Effector CD8-positive, alpha-beta T cell (primary cell): ENCODE measurements around the gene RUNX2.
"Not testable (repeated sequence)": the region's sequence is repeated elsewhere in the genome, so short reads cannot be mapped to it uniquely, and the experiment has no call there.

Source experiments
- DNase-seq: peaks from one replicate; lab custom pipeline; 2025; lab: John Stamatoyannopoulos, UW
- total RNA-seq, 4 experiments: gene quantifications; one replicate each; lab custom pipeline; 2026; lab: John Stamatoyannopoulos, UW

Gene RUNX2
- total RNA-seq, result 11.6 to 92.7 (median 21.8) reads per million in 4 experiments

DNA sequence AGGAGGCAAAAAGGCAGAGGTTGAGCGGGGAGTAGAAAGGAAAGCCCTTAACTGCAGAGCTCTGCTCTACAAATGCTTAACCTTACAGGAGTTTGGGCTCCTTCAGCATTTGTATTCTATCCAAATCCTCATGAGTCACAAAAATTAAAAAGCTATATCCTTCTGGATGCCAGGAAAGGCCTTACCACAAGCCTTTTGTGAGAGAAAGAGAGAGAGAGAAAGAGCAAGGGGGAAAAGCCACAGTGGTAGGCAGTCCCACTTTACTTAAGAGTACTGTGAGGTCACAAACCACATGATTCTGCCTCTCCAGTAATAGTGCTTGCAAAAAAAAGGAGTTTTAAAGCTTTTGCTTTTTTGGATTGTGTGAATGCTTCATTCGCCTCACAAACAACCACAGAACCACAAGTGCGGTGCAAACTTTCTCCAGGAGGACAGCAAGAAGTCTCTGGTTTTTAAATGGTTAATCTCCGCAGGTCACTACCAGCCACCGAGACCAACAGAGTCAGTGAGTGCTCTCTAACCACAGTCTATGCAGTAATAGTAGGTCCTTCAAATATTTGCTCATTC lies at the start of gene RUNX2:
TSS of gene RUNX2 (plus strand) at position 375 of the 567 bp plus-strand sequence. CDS start 397 bp downstream, outside the sequence.
- no peak for DNase-seq

GRCh38 chr6:45278367-45278766 lies 49.8 kb upstream of the RUNX2 start:
- DNase-seq, result no peak

DNA sequence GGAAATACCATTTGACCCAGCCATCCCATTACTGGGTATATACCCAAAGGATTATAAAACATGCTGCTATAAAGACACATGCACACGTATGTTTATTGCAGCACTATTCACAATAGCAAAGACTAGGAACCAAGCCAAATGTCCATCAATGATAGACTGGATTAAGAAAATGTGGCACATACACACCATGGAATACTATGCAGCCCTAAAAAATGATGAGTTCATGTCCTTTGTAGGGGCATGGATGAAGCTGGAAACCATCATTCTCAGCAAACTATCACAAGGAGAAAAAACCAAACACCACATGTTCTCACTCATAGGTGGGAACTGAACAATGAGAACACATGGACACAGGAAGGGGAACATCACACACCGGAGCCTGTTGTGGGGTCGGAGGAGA lies 41.4 kb upstream of the RUNX2 start:
- not testable (repeated sequence) for DNase-seq

DNA sequence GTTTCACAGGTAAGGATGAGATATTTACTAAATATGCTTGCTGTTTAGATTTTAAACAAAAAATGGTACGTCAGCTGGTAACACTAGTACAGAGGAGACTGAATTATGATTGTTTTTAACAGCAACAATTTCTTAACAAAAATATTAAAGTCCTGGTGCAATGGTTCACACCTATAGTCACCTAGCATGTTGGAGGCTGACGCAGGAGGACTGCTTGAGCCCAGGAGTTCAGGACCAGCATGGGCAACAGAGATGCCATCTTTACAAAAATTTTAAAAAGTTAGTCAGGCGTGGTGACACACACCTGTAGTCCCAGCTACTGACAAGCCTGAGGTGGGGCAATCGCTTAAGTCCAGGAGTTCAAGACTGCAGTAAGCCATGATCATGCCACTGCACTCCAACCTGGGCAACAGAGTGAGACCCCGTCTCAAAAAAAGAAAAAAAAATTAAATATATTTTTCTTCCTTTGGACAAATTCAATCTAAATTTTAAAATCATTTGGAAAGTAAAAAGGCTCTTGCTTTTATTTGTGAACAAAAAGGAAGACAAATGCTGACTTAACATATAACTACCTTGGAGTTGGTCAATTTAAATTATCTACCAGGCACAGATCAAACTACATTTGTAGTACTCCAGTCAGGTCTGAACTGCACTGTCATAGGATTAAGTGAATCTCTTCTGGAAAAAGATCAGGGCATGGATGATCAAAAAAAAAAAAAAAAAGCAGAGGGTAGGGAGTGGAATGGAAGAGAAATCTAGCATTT lies 38.2 kb upstream of the RUNX2 start:
- DNase-seq, result no peak

- no peak for DNase-seq
Measured at GRCh38 chr6:45293306-45293705, 34.8 kb upstream of the RUNX2 start.

- DNase-seq, result not testable (repeated sequence)
Measured at GRCh38 chr6:45294065-45294701, 33.9 kb upstream of the RUNX2 start.

GRCh38 chr6:45297320-45297719 lies 30.8 kb upstream of the RUNX2 start:
- DNase-seq, result no peak

DNA sequence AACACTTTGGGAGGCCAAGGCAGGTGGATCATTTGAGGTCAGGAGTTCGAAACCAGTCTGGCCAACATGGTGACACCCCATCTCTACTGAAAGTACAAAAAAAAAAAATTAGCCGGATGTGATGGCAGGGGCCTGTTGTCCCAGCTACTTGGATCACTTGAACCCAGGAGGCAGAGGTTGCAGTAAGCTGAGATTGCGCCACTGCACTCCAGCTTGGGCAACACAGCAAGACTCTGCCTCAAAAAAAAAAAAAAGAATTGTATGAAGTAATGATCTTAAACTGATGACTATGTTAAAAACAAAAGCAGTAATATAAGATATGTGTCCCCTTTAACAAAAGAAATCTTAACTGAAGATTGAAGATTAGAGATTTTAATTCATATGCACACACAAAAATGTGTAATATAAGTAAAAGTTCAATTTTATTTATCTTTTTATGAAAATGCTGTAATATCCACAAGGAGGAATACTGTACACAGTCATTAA lies 29.0 kb upstream of the RUNX2 start:
- DNase-seq, result no peak

- no peak for DNase-seq
Measured at GRCh38 chr6:45300736-45301135, 27.4 kb upstream of the RUNX2 start.

DNA sequence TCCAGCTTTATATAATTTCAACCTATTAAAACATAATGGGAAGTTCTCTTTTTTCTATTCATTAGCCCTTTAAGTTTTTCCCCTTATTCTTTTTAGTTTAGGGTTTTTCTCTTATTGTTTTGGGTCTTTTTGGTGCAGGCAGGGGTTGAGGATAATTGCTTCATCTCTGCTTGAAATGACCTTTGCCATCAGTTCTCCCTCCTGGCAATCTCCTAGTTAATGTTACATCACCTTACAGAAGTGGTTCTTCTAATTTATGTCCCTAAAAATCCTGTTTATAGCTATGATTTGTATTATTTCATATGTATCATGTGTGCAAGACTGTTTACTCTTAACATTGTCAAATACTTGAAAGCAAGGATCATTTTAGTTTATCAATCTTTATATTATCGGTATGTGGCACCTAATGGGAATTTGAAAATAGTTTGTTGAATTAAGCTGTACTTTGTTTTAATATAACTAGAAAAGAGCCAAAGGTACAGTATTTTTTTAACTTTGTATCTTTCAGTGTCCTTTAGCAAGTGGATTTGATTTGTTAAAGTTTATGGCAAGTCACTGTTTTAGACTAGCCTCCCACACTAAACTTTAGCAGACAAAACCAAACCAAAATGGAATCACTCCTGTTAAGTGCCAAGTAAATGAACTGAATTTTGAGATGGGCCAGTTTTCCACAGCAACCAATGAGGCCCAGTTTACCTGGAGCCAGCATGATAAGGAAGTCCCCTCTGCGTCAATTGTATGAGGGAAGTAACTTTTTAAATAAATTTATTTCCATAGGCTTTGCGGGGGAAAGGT lies 26.6 kb upstream of the RUNX2 start:
- DNase-seq, result no peak

- no peak for DNase-seq
Measured at GRCh38 chr6:45302832-45303231, 25.3 kb upstream of the RUNX2 start.

DNA sequence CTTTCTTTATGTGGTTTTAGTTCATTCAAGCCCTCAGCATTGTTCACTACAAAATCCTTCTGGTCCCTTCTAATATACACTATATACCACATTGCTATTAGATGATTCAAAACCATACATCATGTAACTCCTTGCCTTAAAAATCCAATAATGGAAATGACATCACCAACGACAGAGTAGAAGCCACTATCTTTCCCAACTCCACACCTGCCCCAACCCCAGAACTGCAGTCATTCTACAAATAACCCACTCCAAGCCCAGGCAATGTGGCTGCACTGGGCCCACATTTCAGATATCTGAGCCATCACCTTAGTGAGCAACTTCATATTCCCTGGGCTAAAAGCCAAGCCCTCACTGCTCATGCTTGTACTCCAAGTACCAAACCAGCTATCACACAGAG lies 22.6 kb upstream of the RUNX2 start:
- DNase-seq, result no peak

DNA sequence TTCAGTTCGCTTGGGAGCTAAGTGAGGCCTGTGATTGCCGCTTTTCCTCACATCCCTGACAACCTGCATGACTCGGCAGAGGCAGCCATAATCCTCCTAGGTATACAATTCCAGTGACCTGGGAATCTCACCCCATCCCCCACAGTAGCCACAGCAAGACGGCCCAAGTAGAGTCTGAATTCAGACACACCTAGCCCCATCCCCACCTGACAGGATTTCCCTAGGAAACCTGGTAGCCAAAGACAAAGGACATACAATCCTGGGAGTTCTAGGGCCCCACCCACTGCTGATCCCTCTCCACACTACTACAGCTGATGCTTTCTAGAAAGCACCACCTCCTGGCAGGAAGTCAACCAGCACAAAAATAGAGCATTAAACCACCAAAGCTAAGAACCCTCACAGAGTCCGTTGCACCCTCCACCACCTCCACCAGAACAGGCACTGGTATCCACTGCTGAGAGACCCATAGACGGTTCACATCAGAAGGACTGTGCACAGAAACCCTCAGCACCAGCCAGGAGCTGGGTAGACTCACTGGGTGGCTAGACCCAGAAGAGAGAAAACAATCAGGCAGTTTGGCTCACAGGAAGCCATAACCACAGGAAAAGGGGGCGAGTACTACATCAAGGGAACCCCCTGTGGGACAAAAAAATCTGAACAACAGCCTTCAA lies 17.9 kb upstream of the RUNX2 start:
- no peak for DNase-seq

DNA sequence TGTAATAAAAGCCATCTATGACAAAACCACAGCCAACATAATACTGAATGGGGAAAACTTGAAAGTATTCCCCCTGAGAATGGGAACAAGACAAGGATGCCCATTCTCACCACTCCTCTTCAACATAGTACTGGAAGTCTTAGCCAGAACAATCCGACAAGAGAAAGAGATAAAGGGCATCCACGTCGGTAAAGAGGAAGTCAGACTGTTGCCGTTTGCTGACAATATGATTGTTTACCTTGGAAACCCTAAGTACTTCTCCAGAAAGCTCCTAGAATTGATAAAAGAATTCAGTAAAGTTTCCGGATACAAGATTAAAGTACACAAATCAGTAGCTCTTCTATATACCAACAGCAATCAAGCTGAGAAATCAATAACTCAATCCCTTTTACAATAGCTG lies 14.0 kb upstream of the RUNX2 start:
- no peak for DNase-seq

DNA sequence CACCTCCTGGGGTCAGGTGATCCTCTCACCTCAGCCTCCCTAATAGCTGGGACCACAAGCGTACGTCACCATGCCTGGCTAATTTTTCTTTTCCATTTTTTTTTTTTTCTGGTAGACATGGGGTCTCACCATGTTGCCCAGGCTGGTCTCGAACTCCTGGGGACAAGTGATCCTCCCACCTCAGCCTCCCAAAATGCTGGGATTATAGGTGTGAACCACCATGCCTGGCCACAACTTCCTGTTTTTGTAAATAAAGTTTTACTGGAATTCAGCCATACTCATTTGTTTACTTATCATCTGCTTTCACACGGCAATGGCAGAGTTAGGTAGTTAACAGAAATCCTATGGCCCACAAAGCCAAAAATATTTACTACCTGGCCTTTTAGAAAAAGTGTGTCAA lies 7.8 kb upstream of the RUNX2 start:
- no peak for DNase-seq

DNA sequence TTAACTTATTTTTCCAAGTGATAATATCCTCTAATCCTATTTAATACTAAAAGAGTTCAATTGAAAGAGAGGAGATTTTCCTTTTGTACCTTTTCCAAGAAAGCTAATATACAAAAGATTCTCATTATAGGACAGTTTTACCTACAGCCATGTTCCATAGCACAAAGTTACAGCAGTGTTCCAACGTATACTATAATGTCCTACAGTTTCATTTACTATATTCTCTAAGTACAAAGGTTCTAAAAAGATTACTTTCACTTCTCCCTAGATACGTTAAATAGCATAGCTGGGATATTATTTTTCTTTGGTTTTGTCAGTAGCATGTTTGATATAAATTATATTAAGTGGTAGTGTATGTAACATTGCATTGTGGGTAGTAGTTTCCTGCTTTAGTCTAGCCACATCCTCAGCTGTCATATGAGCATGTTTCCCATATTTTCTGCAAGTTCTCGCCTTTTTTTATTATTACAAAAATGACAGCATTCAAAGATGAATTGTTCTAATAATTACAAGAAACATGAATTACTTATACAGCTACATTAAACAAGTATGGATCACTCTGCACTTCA lies 4.4 kb upstream of the RUNX2 start:
- DNase-seq, result no peak

GRCh38 chr6:45326698-45327417 lies 1.3 kb upstream of the RUNX2 start:
- no peak for DNase-seq

GRCh38 chr6:45328523-45328922 lies 393 bp downstream of the RUNX2 start:
- no peak for DNase-seq

DNA sequence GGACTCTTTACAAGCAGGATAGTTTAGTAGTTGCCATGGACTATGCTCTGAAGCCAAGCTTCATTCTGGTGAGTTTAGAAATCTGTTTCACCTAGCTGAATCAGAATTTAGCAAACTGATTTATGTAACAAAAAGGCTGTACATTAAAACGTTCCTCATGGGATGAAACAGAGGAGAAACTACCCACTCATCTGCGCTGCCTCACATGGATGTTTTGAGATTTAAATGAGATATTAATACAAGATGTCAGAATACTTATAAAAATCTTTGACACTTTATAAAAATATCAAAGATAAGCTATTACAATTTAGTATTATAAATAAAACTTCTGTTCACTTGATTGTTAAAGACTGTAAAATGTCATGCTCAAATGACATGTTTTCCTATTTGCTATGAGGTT lies 16.8 kb downstream of the RUNX2 start:
- DNase-seq, result no peak

- DNase-seq, result no peak
Measured at GRCh38 chr6:45350186-45350710, 22.1 kb downstream of the RUNX2 start.
